GM18519 (cell line): ENCODE data around the gene THRB.

Experiments
- ATAC-seq: cut with Tn5 transposase; IDR thresholded peaks from one replicate; pipeline ENCODE4 v1.9.1; 2021; ENCODE audit warnings: mild to moderate bottlenecking, moderate library complexity; ENCODE audit not compliant: unreplicated experiment, low FRiP score

THRB gene

GRCh38 chr3:24359102-24359501 lies 135.5 kb downstream of the THRB start:
- no peak for ATAC-seq

DNA sequence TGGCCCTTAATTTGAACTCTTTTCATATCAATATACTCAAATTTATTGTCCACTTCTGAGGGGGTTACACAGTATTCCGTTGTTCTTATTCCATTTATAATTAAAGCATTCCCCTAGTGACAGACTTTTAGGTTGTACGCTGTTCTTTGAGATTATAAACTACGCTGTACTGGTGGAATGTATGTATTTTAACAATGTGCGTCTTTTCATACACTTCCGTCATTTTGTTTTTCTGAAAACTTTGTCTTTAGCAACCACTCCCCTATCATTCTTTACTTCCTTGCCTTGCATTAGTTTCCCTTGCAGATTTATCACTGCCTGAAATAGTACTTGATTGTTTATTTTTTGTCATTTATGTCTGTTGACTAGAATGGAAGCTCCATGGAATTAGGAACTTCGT lies 137.0 kb downstream of the THRB start:
- no peak for ATAC-seq

DNA sequence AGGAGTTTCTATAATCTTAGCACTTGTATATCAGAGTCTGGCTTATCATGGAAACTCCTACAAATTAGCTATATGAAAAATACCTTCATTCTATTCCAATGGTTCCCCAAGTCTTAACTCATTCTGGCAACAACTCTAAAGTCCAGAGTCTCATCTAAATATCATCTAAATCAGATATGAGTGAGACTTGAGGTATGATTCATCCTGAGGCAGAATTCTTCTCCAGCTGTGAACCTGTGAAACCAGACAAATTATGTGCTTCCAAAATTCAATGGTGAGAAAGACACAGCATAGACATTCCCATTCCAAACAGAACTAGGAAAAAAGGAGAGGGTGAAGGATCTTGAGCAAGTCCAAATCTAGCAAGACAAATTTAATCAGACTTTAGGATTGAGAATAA lies 138.8 kb downstream of the THRB start:
- no peak for ATAC-seq

DNA sequence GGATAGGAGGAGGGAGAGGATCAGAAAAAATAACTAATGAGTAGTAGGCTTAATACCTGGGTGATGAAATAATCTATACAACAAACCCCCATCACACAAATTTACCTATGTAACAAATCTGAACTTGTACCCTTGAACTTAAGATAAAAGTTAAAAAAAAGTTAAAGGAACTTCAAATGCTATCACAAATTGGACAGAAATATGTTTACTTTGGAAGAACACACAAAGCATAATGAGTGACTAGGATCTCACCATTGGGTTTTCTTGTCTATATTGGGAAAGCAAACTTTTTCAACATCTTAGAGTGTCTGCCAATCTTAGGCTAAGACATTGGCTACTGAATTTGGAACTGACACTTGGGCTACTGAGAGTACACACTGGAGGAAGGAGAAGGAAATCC lies 140.4 kb downstream of the THRB start:
- ATAC-seq = no peak

DNA sequence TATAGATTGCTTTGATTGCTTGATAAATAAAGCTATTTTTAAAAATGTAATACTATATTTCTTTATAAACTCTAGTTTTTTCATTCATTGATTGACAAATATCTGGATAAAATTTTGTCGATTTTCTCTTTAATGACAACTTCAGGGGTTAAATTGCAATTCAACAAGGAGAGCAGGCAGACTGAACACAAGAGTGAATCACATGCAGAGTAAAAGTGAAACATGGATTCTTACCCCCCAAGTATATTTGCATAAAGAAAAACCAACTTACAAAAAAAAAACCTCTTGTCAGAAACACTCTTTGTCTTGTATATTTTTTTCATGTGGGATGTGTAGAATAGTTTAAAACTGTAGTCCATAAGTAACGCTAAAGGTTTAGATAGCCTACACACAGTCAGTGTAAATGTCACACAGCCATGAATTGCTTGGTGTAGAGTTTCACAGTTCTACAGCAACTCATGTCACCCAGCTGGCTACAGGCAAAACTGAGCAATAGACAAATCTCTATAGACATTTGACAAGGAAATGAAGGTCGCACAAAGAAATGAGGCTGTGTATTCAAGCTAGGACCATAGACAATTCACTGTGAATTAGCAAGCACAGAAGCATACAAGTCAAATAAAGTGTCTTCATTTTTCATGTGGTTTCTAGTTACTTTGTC lies 141.6 kb downstream of the THRB start:
- ATAC-seq = no peak

- no peak for ATAC-seq
Measured at GRCh38 chr3:24351779-24352469, 142.7 kb downstream of the THRB start.

DNA sequence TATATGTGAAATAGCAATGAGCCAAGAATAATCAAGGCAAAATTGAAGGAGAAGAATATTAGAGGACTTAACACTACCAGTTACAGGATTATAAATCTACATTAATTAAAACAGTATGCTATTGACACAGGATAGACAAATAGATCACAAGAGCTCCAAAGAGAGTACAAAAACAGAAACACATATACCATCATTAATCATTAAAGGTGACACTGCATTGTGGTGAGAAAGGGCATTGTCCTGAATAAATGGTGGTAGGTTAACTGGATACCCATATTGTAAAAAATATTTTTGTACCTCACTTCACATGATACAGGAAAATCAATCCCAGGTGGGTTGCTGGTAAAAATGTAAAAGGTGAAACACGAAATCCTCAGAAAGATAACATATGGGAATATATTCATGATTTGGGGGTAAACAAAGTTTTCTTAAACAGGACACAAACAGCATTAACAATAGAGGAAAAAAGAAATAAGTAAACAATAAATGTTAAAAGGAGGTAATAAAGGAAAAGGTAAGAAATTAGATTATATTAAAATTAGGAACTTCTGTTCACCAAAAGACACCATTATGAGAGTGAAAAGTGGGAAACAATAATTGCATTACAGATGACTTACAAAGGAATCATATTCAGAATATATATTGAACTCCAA lies 145.2 kb downstream of the THRB start:
- no peak for ATAC-seq

GRCh38 chr3:24348348-24348747 lies 146.3 kb downstream of the THRB start:
- ATAC-seq = no peak

DNA sequence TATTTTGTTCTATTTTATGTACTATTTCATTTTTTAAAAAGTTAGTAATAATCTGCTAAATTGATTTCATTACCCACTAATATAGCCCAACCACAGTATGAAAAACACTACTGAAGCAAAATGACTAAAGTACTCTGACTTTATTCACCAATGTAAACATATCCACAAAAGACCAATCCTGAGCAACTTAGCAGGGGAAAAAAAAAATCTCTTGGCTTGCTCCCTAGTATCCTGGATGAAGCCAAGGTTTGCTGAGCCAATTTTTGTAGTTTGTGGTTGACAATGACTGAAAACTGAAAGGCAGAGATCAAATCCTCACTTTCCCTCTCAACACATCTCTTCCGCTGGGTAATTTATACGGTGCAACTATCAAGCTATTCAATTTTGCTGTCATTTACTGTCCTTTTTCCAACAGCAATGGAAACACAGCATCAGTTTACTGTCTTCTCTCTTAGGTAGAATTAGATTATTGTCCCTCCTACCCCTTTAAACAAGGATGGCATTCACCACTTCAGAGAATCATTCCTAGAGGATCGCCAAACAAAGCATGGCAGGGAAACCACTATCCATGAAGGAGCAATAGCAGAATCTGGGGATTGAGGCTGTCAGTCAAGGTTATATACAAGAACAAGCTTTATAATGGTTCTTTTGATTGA lies 149.7 kb downstream of the THRB start:
- ATAC-seq = no peak

DNA sequence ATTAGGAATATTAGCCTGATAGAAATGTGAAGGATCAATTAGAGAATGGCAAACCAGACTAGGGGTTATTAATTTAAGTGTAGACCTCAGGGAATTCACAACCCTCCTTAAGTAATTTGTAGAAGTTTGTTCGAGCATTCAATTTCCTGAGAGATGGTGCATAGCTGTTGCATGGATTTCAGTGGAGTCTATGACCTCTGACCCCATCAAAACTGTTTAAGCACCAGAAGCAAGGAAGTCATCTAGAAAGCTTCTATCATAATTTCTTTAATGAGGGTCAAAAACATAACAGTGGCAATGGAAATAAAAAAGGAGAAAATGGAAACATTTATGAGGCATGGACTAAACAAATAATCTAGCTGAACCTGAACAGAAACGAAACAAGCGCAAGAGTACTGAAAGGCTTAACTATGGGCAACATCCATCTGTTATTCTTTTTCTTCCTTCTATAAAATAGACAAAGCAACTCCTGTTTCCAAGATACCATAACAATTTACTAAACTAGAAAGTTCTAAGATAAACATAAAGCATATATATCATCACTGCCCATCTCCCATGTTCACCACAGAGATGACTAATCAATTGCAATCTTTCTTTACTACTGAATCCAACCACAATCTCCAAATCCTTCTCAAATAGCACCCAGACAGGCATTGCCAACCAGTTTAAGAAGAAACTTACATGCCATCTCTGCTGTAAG lies 151.4 kb downstream of the THRB start:
- ATAC-seq = no peak

DNA sequence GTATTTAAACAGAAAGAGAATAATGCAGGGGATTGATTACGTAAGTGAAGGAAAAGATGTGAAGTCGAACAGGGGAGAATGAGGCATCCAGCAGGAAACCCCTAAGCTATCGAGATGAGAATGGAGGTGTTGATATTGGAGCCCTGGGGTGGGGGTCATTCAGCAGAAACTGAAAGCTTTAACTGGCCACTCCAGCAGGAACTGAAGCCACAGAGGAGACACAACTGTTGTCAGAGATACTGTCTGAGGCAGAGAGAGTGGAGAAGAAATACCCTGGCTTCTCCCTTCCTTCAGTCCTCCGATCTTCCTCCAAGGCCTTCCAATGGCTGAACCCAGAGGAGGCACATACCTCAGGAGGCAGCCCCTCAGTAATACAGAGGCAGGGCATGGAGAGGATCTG lies 152.4 kb downstream of the THRB start:
- no peak for ATAC-seq

- no peak for ATAC-seq
Measured at GRCh38 chr3:24341668-24342067, 153.0 kb downstream of the THRB start.

DNA sequence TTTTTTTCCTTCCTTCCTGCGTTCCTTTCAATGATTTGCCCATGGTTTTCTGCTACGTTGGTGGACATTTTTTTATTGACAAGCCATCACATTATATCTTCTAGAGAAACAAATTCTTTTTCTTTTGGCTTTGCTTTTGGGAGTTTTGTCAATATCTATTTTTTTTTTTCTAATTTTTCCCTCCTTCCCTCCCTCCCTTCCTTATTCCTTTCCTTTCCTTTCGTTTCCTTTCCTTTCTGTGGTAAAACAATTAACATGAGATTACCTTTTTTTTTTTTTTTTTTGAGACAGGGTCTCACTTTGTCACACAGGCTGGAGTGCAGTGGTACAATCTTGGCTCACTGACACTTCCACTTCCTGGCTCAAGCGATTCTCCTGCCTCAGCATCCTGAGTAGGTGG lies 153.7 kb downstream of the THRB start:
- ATAC-seq = no peak

DNA sequence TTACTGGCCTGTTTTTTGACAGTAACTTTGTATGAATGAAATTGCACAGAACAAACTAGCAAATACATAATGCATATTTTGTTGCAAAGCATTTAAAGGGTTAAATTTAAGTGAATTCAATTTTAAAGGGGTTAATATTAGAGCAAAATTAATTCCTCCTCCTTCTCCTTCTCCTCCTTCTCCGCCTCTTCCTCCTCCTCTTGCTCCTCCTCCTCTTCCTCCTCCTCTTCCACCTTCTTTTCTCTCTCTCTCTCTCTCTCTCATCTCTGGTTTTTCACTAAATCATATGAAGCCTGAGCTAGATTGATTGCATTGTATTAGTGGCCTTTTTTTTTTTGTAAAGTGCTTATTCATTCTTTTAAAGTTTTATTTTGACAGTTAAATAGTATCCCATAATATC lies 154.5 kb downstream of the THRB start:
- ATAC-seq = no peak

DNA sequence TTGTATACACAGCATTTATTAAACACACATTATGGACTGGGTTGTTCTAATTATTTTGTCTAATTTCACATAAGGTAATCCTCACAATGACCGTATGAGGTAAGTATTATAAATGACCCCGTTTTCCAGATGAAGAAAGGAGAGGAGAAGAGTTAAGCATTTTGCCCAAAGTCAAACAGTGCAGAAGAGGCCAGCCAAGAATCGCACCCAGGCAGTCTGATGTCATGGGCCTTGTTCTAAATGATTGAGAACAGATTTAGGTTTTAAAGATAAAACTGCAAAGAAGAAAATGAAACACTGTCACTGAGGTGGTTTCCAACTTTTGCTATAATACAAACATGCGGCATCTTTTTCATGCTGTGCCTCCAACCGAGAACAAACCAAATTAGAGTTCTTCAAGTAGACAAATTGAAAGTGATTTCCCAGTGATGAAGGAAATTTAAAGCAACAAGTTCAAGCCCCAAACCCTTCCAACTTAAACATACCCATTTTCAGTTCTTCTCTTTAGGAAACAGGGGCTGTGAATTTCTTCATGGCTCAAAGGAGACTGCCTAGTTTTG lies 155.3 kb downstream of the THRB start:
- ATAC-seq = no peak

DNA sequence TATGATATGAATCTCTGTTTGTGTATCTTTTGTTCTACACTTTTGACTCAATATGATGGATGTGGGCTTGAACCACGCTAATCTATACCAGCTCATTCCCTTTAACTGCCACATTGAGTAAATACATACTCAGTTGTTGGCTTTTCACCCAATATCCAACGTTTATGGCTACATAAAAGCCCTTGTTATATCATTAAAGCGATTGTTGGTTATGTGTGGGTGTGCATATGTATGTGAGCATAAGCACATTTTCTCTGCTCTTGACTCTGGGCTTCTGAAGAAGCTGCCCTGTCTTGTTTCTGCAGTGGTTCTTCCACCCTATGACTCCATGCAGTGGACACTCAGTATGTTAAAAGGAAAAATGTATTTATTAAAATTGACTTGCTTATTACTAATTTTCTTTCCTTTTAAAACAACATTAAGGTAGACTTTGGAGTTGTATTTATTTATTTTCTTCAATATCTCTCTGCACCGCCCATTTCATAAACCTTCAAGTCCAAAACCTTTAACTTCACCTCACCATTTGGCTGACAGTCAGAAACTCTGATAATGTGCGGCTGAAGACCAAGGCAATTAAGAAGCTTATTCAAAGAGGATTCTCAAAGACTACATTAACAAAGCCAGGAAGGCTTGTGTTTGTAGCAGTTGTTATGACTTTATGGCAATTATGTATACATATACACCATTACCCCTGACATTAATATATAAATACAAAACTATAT lies 156.1 kb downstream of the THRB start:
- ATAC-seq = no peak

DNA sequence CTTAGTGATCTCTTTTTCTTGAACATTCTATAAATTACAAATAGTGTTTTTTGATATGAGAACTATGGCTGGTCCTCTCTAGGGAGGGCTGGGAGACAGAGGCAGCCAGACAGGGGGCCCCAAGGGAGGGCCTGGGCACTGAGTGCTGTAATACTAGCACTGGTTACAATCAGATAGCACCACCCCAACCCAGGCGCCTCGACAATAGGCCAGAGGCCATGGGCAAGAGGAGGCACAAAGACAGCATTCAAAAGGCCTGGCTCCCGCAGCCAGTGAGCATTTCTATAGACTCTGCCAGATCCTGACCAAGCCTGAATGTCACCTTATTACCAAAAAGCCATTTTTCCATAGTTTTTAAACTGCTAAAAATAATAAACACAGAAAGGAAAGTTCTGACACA lies 158.5 kb downstream of the THRB start:
- ATAC-seq = no peak

DNA sequence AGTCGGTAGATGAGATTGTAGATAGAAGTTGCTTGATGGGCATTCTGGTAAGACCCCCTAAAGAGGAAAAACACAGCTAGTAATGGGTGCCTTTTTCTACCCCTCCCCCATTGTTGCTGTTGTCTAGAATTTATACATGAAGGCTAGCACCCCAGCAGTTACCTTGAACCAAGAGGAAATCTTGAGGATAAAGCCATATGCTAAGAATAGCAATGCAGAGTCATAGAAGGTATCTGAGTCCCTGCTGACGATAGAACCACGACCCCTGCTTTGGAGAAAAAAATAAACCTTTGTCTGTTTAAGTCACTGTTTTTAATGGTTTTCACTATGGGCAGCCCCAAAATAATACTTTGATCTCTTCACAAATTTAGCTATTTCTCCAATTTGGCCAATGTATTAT lies 162.6 kb downstream of the THRB start:
- ATAC-seq = no peak

DNA sequence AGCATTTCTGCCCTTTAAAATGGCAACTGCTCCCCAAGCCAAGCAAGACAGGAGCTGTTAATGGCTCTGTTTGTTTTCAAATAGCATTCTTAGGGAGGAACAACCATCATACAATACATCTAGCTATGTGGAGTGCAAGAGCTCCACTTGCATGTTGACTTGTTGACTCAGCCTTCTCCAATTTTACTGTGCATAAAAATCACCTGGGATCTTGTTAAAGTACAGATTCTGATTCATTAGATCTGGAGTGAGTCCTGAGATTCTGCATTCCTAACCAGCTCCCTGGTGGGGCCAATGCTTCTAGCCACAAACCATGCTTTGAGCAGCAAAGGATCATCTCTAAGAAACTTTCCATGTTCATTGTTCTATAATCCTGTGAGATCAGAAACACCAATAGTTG lies 171.4 kb downstream of the THRB start:
- no peak for ATAC-seq

DNA sequence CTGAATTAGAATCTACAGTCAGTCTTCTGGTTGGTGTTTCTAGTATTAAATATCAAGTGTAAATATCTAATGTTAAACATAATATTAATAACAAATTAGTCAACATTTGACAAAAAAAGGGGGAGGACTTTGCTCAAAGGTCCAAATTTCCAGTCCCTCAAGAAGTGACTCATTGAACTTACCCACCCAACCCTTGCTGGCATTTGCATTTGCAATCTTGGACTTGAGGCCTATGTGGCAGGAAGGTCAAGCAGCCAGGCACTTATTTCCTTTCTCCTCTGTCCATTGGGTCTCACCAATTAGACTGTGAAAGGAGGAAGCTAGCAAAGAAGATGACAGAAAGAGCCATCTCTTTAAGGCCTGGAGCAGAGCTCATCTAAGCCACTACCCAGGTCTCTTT lies 174.0 kb downstream of the THRB start:
- no peak for ATAC-seq
